RKO (cell line): ENCODE data around the gene SLMAP.

ENCODE experiments used
- DNase-seq: peaks from one replicate; pipeline ENCODE4 v3.0.0-alpha.2; 2016; ENCODE audit warnings: low spot score

Gene SLMAP

GRCh38 chr3:57749542-57749941 lies 6.6 kb upstream of the SLMAP start:
- DNase-seq: no peak

- DNase-seq: peak; percentile 29
These were observed 3.8 kb upstream of the SLMAP start for GRCh38 chr3:57752307-57752706.

- DNase-seq: no peak
These were observed 3.1 kb upstream of the SLMAP start for GRCh38 chr3:57753016-57753415.

GRCh38 chr3:57755368-57755675 lies 787 bp upstream of the SLMAP start:
- peak; percentile 89 for DNase-seq

- peak; percentile 90 for DNase-seq
These were observed 656 bp downstream of the SLMAP start for GRCh38 chr3:57756528-57757401.

- DNase-seq: peak; percentile 43
These were observed 1.7 kb downstream of the SLMAP start for GRCh38 chr3:57757642-57758297.

- peak; percentile 58 for DNase-seq
These were observed 2.6 kb downstream of the SLMAP start for GRCh38 chr3:57758686-57759085.

- no peak for DNase-seq
These were observed 8.7 kb downstream of the SLMAP start for GRCh38 chr3:57764794-57765193.

- no peak for DNase-seq
These were observed 12.5 kb downstream of the SLMAP start for GRCh38 chr3:57768595-57768994.

GRCh38 chr3:57770009-57770827 lies 14.1 kb downstream of the SLMAP start:
- no peak for DNase-seq

GRCh38 chr3:57772251-57772650 lies 16.1 kb downstream of the SLMAP start:
- DNase-seq: no peak

GRCh38 chr3:57777774-57778173 lies 21.7 kb downstream of the SLMAP start:
- DNase-seq: no peak

GRCh38 chr3:57778494-57778893 lies 22.4 kb downstream of the SLMAP start:
- DNase-seq: no peak

GRCh38 chr3:57779666-57780065 lies 23.6 kb downstream of the SLMAP start:
- DNase-seq: no peak

- no peak for DNase-seq
These were observed 27.3 kb downstream of the SLMAP start for GRCh38 chr3:57783186-57784088.

- no peak for DNase-seq
These were observed 28.1 kb downstream of the SLMAP start for GRCh38 chr3:57784089-57784735.

GRCh38 chr3:57785446-57785845 lies 29.3 kb downstream of the SLMAP start:
- no peak for DNase-seq

GRCh38 chr3:57787867-57788623 lies 31.9 kb downstream of the SLMAP start:
- DNase-seq: no peak

- no peak for DNase-seq
These were observed 32.5 kb downstream of the SLMAP start for GRCh38 chr3:57788624-57789018.

GRCh38 chr3:57791245-57791644 lies 35.1 kb downstream of the SLMAP start:
- DNase-seq: no peak
